D721Med (cell line): ENCODE measurements around the gene DPYSL4.

Experiments used
- DNase-seq: peaks from one replicate; pipeline ENCODE4 v3.0.0; 2011; ENCODE audit warnings: low spot score; ENCODE audit not compliant: insufficient read length
- FAIRE-seq: peaks from 2 replicates; lab custom pipeline; 2011; peaks lifted over from hg19 to GRCh38; lab: Jason Lieb, UNC
- TF ChIP-seq, protein P1 (sequence below): IDR thresholded peaks from 2 replicates; pipeline ENCODE4 v1.5.1; 2012; ENCODE audit warnings: mild to moderate bottlenecking, control low read depth; ENCODE audit not compliant: insufficient read depth; ENCODE audit errors: missing control alignments

Gene DPYSL4

GRCh38 chr10:132170561-132171361 lies 16.0 kb upstream of the DPYSL4 start:
- TF ChIP-seq, protein P1, sequence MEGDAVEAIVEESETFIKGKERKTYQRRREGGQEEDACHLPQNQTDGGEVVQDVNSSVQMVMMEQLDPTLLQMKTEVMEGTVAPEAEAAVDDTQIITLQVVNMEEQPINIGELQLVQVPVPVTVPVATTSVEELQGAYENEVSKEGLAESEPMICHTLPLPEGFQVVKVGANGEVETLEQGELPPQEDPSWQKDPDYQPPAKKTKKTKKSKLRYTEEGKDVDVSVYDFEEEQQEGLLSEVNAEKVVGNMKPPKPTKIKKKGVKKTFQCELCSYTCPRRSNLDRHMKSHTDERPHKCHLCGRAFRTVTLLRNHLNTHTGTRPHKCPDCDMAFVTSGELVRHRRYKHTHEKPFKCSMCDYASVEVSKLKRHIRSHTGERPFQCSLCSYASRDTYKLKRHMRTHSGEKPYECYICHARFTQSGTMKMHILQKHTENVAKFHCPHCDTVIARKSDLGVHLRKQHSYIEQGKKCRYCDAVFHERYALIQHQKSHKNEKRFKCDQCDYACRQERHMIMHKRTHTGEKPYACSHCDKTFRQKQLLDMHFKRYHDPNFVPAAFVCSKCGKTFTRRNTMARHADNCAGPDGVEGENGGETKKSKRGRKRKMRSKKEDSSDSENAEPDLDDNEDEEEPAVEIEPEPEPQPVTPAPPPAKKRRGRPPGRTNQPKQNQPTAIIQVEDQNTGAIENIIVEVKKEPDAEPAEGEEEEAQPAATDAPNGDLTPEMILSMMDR, result no peak
- no peak for FAIRE-seq

DNA sequence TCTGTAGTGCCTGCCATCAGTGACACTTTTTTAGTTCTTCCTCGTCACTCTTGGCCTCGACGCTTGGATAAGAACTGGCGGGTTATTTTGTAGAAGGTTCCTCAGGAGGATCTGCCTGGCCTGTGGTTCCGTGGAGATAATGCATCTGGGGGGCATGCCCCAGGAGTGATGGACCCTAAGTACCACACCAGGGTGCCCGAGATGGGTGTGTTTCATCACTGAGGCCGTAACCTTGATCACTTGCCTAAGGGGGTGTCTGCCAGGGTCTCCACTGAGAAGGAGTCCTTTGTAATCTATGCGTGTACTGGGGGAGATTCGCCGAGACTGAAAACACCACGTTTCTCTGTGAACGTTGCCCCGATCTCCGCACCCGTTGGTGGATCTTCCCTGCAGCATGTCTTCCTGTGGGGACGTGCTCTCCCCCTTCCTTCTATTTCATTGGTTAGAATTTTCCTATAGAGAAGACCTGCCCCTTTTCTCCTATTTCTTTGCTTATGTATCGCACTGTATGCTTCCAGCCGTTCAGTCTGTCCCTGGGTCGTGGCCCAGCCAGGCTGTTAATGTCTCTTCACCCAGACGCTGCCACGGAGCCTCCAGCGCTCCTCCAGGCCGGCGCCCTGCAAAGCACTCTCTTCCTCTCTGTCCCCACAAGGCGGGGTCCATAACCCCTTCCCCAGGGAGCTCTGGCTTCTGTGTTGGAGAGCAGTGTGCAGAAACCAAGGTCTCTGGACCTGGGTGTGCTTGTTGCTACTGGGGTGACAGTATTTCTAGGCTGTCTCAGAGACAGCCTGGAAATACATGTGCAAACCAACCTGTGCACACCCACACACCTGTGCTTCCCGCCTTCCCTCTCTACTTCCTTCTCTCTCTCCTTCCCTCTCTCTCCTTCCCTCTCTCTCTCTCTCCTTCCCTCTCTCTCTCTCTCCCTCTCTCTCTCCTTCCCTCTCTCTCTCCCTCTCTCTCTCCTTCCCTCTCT lies 14.4 kb upstream of the DPYSL4 start:
- TF ChIP-seq, protein P1, result no peak
- no peak for DNase-seq
- no peak for FAIRE-seq

More at GRCh38 chr10:132170561-132171361, 16.0 kb upstream of the DPYSL4 start:
- DNase-seq, result no peak

DNA sequence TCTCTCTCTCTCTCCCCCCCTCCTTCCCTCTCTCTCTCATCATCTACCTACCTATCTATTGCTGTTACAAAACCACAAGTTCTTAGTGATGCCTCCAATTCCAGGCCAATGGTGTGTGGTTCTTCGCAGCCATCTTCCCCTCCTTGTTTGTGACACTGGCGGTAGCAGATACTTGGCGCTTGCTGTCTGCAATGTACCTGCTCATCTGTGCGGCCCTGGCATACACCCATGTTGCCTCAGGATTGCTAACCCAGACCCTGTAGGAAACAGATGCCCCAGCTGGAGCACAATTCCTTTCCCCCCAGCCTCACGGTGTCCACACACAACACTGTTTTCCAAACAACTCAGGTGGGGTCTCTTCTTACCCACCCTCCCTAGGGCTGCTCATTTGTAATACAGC lies 13.6 kb upstream of the DPYSL4 start:
- no peak for DNase-seq
- TF ChIP-seq, protein P1, result no peak
- FAIRE-seq, result no peak

- no peak for FAIRE-seq
These were observed 12.5 kb upstream of the DPYSL4 start for GRCh38 chr10:132174237-132174636.

DNA sequence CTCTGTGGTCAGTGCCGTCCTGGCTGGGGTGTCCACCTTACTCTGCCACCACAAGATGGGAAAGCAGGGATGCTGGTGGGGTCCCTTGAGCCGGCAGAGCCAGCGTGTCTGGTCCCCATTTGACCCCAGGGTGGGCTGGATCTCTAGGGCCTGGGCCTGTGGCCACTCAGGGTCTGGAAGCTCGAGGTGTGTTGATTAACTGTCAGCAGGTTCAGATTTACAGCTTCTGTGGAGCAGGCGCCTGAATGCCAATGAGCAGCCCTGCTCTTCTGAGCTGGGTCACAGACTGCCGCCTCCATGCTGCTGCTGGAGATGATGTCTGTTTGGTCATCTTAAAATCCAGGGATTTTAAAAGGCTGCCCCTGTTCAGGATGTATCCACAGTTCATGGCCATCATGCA lies 11.3 kb upstream of the DPYSL4 start:
- TF ChIP-seq, protein P1, result no peak
- DNase-seq, result no peak
- no peak for FAIRE-seq

More at GRCh38 chr10:132174237-132174636, 12.5 kb upstream of the DPYSL4 start:
- TF ChIP-seq, protein P1, result no peak
- no peak for DNase-seq

DNA sequence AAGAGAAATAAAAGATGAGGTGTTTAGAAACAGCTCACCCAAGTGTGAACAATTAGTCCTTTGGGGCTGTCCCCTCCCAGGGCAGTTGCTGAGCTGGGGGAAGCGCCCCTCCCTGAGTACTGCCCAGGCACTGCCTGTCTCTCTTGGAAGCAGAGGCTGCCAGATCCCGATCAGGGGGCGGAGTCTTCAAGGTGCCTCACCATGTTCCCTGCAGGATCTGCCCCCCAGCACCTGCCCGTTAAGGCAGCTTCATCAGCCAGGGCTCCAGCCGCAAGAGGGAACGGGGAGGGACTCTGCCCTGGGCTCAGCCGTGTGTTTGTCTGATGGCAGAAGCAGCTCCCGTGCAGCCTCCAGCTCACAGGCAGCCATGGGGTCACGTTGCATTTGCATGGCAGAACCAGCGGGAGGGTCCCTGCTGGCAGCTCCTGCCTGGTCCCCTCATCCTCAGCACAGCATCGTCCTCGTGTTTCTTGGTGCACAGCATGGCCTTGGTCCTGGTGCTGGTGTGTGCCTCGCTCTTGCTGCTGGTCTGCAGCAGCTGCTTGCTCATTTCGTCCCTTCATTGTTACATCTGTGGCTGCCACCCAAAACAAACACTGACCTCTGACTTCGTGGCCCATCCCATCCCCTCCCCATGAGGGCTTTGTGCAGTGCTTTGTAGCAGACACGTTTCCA lies 10.7 kb upstream of the DPYSL4 start:
- DNase-seq (no peak), FAIRE-seq (no peak)
- TF ChIP-seq, protein P1, result no peak
